A673 (cell line): ENCODE results near the gene AKR1A1. TPM values are rescaled to one million over a fixed set of nuclear protein-coding genes. Genes with fewer than 3 reads are reported as not detected.

Source experiments
- BruUV-seq: library from RNA; stranded (reverse); fragments of 400-500 nt; replicated peaks from 2 replicates; lab custom pipeline; 2021; lab: Mats Ljungman, UMichigan
- CTCF ChIA-PET: fragments of 300-600 bp; sonication (Branson Sonifier 250); formaldehyde crosslinking; loops from one replicate; lab custom pipeline; 2022; ENCODE audit warnings: antibody characterized with exemption; lab: Charles Lee
- POLR2A ChIA-PET: fragments of 300-600 bp; sonication (Branson Sonifier 250); formaldehyde crosslinking; loops from one replicate; lab custom pipeline; 2022; ENCODE audit warnings: antibody characterized with exemption; ENCODE audit not compliant: low non-redundant PET; lab: Charles Lee
- DNase-seq: peaks from one replicate; pipeline ENCODE4 v3.0.0-alpha.2; 2015; ENCODE audit warnings: low spot score
- H3K27ac ChIP-seq: fragments of 200-600 bp; sonication (generic); 2 replicates; pipeline ENCODE4 v1.5.1; 2016; ENCODE audit warnings: mixed run types, low read depth, mild to moderate bottlenecking, mixed read lengths, antibody characterized with exemption, low read length; ENCODE audit not compliant: poor library complexity, severe bottlenecking
- H3K27me3 ChIP-seq: fragments of 200-600 bp; sonication (generic); replicated peaks from 2 replicates; pipeline ENCODE4 v1.6.1; 2017; ENCODE audit warnings: mixed run types, low read depth, mild to moderate bottlenecking, mixed read lengths, antibody characterized with exemption, low read length; ENCODE audit not compliant: insufficient read depth, poor library complexity
- H3K36me3 ChIP-seq: fragments of 200-600 bp; sonication (generic); 2 replicates; pipeline ENCODE4 v1.6.1; 2016; ENCODE audit warnings: mixed run types, mild to moderate bottlenecking, mixed read lengths, antibody characterized with exemption, low read length; ENCODE audit not compliant: insufficient read depth, poor library complexity, severe bottlenecking
- H3K4me1 ChIP-seq: fragments of 200-600 bp; sonication (generic); 2 replicates; pipeline ENCODE4 v1.6.1; 2017; ENCODE audit warnings: mixed run types, mild to moderate bottlenecking, mixed read lengths, antibody characterized with exemption, low read length; ENCODE audit not compliant: insufficient read depth, poor library complexity, severe bottlenecking
- H3K4me3 ChIP-seq: fragments of 200-600 bp; sonication (generic); 2 replicates; pipeline ENCODE4 v1.5.1; 2016; ENCODE audit warnings: low read depth, mixed run types, mild to moderate bottlenecking, mixed read lengths, low read length; ENCODE audit not compliant: poor library complexity, severe bottlenecking
- H3K9me3 ChIP-seq: fragments of 200-600 bp; sonication (generic); 2 replicates; pipeline ENCODE4 v1.6.1; 2016; ENCODE audit warnings: mixed run types, low read depth, mild to moderate bottlenecking, mixed read lengths, antibody characterized with exemption, low read length; ENCODE audit not compliant: poor library complexity, severe bottlenecking
- EZH2 ChIP-seq: fragments of 200-600 bp; sonication (generic); IDR thresholded peaks from 2 replicates; pipeline ENCODE4 v1.6.1; 2017; ENCODE audit warnings: borderline replicate concordance, low read depth, mild to moderate bottlenecking, mixed read lengths, antibody characterized with exemption, low read length; ENCODE audit not compliant: poor library complexity, severe bottlenecking
- intact Hi-C: fragments of 100-400 bp; cut with micrococcal nuclease; formaldehyde crosslinking; loops from one replicate; pipeline ENCODE4 v1.10.0; 2022; ENCODE audit not compliant: unreplicated experiment
- total RNA-seq: library from RNA; stranded (reverse); gene quantifications from 2 replicates; pipeline ENCODE4 v1.2.3, GENCODE V29; 2021
- TF ChIP-seq, protein P1 (sequence below): fragments of 300-800, 200-600 bp; sonication (generic); conservative IDR thresholded peaks from 2 replicates; pipeline ENCODE4 v1.5.1; 2017; ENCODE audit warnings: low read depth, mild to moderate bottlenecking, antibody characterized with exemption, low read length, moderate library complexity, mixed read lengths

The AKR1A1 gene
- total RNA-seq, 1 experiment from 2014 or later, result 183 TPM

DNA sequence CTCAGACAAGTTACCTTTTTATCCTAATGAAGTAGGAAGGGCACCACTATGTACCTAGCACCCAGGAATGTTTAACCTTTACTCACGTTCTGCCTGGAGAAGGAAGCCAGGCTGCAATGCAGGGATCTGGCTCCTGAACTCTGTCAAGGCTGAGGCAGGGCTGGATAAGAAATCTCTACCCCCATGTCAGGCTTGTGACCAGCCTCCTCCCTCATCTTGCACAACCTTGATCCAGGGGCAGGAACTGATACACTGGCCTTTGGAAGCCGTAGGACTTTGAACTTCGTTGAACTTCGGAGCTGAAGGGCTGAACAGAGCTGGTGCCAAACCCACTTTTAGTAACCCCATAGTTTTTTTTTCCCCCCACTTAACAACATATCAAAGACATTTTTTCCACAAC lies 8.0 kb upstream of the AKR1A1 start:
- H3K27ac ChIP-seq, result no peak overlapping the region
- intact Hi-C loops, result no loop called here
- H3K4me1 ChIP-seq, result no peaks in the 10 kb centered on the region
- ChIA-PET CTCF (no interaction called here), POLR2A (no interaction called here)
- H3K36me3 ChIP-seq, result no peaks in the 10 kb centered on the region
- no peaks in the 10 kb centered on the region for H3K27me3 ChIP-seq
- no peak overlapping the region for H3K4me3 ChIP-seq
- BruUV-seq, result no TSS peak
- no peak for TF ChIP-seq EZH2
- TF ChIP-seq, protein P1, sequence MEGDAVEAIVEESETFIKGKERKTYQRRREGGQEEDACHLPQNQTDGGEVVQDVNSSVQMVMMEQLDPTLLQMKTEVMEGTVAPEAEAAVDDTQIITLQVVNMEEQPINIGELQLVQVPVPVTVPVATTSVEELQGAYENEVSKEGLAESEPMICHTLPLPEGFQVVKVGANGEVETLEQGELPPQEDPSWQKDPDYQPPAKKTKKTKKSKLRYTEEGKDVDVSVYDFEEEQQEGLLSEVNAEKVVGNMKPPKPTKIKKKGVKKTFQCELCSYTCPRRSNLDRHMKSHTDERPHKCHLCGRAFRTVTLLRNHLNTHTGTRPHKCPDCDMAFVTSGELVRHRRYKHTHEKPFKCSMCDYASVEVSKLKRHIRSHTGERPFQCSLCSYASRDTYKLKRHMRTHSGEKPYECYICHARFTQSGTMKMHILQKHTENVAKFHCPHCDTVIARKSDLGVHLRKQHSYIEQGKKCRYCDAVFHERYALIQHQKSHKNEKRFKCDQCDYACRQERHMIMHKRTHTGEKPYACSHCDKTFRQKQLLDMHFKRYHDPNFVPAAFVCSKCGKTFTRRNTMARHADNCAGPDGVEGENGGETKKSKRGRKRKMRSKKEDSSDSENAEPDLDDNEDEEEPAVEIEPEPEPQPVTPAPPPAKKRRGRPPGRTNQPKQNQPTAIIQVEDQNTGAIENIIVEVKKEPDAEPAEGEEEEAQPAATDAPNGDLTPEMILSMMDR, result no peak
- no peaks in the 10 kb centered on the region for H3K9me3 ChIP-seq
- DNase-seq, result no peak

DNA sequence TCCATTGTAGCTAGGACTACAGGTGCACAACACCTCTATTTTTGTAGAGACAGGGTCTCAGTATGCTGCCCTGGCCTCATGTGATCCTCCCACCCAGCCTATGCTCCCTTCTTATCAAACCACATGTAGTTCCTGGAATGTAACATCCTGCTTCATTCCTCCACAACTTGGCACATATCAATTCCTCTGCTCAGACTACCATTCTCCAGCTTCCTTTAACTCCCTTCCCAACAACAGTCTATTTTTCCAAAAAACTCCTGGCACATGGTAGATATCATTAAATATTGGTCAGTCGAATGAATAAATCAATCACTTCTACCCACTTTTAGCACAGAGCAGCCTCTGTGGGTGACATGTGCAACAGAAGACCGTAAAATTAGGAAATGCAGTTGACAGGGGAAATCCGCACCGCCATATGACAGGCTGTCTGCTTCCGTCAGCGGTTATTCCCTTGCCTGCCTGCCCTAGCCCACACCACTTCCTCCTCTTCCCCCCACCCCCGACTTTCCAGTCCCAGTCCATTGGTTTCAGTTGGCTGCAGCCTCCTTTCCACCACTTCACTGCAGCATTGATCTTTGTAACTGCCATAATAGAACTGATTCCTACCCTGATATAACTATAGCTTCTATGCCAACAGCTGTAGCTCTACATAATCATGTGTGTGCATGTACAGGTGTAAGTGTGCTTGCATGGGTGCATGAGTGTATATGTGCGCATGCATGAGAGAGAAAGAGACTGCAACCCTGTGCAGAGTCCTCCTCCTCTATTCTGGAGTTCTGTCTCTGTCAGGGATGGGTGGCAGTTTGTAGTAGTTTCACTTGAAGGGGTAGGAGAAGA lies 6.8 kb upstream of the AKR1A1 start:
- TF ChIP-seq EZH2, result no peak
- TF ChIP-seq, protein P1, result no peak
- Histone ChIP-seq H3K27ac (no peak overlapping the region), H3K4me1 (no peaks in the 10 kb centered on the region), H3K36me3 (no peaks in the 10 kb centered on the region), H3K27me3 (no peaks in the 10 kb centered on the region), H3K4me3 (no peak overlapping the region), H3K9me3 (no peaks in the 10 kb centered on the region)
- DNase-seq, result no peak
- POLR2A ChIA-PET, result no interaction called here
- no TSS peak for BruUV-seq
- CTCF ChIA-PET, result no interaction called here
- intact Hi-C loops, result no loop called here

DNA sequence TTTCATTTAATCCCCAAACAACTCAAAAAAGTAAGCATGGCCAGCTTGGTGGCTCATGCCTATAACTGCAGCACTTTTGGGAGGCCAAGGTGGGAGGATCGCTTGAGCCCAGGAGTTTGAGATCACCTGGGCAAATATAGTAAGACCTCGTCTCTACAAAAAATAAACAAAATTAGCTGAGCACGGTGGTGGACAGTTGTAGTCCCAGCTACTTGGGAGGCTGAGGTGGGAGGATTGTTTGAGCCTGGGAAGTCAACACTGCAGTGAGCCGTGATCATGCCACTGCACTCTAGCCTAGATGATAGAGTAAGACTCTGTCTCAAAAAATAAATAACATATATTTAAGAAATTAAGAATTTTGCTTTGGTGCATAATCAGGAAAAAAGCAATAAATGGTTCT lies 6.1 kb upstream of the AKR1A1 start:
- CTCF ChIA-PET, result no interaction called here
- POLR2A ChIA-PET, result no interaction called here
- TF ChIP-seq, protein P1, result no peak
- no peak for TF ChIP-seq EZH2

More for the DNA sequence above, 6.1 kb upstream of the AKR1A1 start:
- BruUV-seq, result no TSS peak
- intact Hi-C loops, result no loop called here
- Histone ChIP-seq H3K36me3 (no peaks in the 10 kb centered on the region), H3K4me1 (no peaks in the 10 kb centered on the region), H3K9me3 (no peaks in the 10 kb centered on the region), H3K27ac (no peak overlapping the region), H3K4me3 (no peak overlapping the region), H3K27me3 (no peaks in the 10 kb centered on the region)
- DNase-seq, result no peak
